GM12873 (cell line): ENCODE measurements around the gene IQGAP1.

Experiments used
- TF ChIP-seq, protein P1 (sequence below): IDR thresholded peaks from 2 replicates; pipeline ENCODE4 v1.5.1; 2012; ENCODE audit warnings: low read depth, mild to moderate bottlenecking, moderate library complexity, low read length, control low read depth; ENCODE audit not compliant: insufficient read depth; ENCODE audit errors: missing control alignments

Gene IQGAP1

GRCh38 chr15:90437516-90437915 lies 49.5 kb downstream of the IQGAP1 start:
- TF ChIP-seq, protein P1, sequence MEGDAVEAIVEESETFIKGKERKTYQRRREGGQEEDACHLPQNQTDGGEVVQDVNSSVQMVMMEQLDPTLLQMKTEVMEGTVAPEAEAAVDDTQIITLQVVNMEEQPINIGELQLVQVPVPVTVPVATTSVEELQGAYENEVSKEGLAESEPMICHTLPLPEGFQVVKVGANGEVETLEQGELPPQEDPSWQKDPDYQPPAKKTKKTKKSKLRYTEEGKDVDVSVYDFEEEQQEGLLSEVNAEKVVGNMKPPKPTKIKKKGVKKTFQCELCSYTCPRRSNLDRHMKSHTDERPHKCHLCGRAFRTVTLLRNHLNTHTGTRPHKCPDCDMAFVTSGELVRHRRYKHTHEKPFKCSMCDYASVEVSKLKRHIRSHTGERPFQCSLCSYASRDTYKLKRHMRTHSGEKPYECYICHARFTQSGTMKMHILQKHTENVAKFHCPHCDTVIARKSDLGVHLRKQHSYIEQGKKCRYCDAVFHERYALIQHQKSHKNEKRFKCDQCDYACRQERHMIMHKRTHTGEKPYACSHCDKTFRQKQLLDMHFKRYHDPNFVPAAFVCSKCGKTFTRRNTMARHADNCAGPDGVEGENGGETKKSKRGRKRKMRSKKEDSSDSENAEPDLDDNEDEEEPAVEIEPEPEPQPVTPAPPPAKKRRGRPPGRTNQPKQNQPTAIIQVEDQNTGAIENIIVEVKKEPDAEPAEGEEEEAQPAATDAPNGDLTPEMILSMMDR, result no peak

DNA sequence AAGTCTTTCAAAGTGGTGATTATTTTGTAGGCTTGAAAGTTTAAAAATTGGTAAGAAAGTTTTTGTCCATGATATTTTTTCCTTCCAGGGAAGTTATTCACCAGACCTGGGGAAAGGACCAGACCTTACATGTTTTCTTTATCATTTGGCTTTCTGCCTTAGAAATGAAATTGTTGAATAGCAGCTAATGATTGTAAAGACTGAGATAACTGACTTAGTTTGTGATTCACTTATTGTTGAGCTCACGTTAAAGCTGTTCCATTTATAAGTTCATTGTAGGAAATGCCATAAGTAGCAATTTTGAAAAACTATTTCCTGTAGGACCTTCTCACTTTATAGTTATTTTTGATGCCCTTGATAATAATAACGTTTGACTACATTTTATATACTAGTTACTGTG lies 51.9 kb downstream of the IQGAP1 start:
- TF ChIP-seq, protein P1, result no peak

GRCh38 chr15:90441027-90441426 lies 53.0 kb downstream of the IQGAP1 start:
- TF ChIP-seq, protein P1, result no peak

- TF ChIP-seq, protein P1, result no peak
These were observed 54.4 kb downstream of the IQGAP1 start for GRCh38 chr15:90442423-90442822.

DNA sequence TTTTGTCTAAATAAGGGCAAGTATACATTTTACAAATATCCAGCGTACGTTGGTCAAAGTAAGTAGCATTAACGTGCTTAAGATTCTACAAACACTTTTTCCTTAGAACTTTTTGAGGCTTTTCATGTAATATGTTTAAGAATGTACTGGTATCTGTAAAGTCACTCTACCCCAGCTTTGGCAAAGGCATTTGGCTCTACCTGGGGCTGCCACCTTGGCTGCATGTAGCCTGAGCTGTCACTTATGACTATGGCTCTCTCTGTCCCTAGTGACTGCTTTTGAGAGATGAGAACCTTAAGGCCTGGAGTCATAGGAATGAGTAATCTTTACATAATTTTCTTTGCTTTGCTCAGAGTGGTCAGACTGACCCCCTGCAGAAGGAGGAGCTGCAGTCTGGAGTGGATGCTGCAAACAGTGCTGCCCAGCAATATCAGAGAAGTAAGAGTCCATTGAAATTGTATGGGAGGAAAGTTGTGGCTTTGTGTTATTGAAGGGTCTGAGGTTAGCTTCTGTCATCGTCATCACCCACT lies 61.2 kb downstream of the IQGAP1 start:
- TF ChIP-seq, protein P1, result no peak

GRCh38 chr15:90451053-90451850 lies 63.2 kb downstream of the IQGAP1 start:
- TF ChIP-seq, protein P1, result no peak

DNA sequence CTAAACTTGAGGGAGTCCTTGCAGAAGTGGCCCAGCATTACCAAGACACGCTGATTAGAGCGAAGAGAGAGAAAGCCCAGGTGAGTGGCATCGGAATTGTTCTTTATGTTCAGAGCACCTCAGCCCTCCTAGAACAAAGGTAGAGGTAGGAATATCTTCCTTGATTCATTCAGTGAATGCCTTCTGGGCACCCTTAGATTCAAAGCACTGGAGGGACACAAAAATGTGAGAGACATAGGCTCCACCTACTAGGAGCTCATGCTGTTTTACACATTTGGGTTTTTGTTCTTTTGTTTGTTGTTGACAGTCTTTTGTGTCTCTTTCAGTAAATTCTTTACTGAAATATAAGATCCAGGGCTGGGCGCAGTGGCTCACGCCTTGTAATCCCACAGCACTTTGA lies 68.2 kb downstream of the IQGAP1 start:
- TF ChIP-seq, protein P1, result no peak
